Natural killer cell treated with Interleukin-12 subunit alpha and Interleukin-12 subunit beta and Interleukin-15 and Interleukin-18, amount 100 ng/mL, for 72 hours (primary cell): ENCODE results near the gene KIAA0040. TPM values are rescaled to one million over a fixed set of nuclear protein-coding genes. Genes with fewer than 3 reads are reported as not detected.

Experiments used
- ATAC-seq, 2 donors: fragments of 150-1000 bp; cut with Tn5 transposase in 1 of 2; sonication (Bioruptor Pico), chemical (Tn5 transposase) in 1 of 2; 2 replicates each; pipeline ENCODE4 v1.10.0; 2021
- DNase-seq: peaks from one replicate; pipeline ENCODE4 v3.0.0; 2022; ENCODE audit warnings: low spot score
- H3K27ac Mint-ChIP-seq, 2 donors: 1 replicate in 1 of 2; 2 replicates in 1 of 2; pipeline ENCODE4 v1.8.0; 2022; ENCODE audit warnings: mixed read lengths in 2 of 2, mild to moderate bottlenecking in 1 of 2, moderate library complexity in 1 of 2
- H3K27me3 Mint-ChIP-seq, 2 donors: 1 replicate in 1 of 2; 2 replicates in 1 of 2; pipeline ENCODE4 v1.8.0; 2022; ENCODE audit warnings: mixed read lengths in 2 of 2
- H3K36me3 Mint-ChIP-seq: one replicate; pipeline ENCODE4 v1.8.0; 2022; ENCODE audit warnings: mixed read lengths
- H3K4me1 Mint-ChIP-seq, 2 donors: 1 replicate in 1 of 2; 2 replicates in 1 of 2; pipeline ENCODE4 v1.8.0; 2022; ENCODE audit warnings: low read depth in 2 of 2, mixed read lengths in 2 of 2, mild to moderate bottlenecking in 1 of 2
- H3K4me3 Mint-ChIP-seq: one replicate; pipeline ENCODE4 v1.8.0; 2022; ENCODE audit warnings: mixed read lengths
- H3K9me3 Mint-ChIP-seq: 2 replicates; pipeline ENCODE4 v1.8.0; 2022; ENCODE audit warnings: mixed read lengths
- total RNA-seq, 2 donors: library from RNA; stranded (reverse); gene quantifications; one replicate each; pipeline ENCODE4 v1.2.3, GENCODE V29; 2022

The KIAA0040 gene
- 10 to 100 TPM; 11.2 to 19.3 TPM for total RNA-seq

- ATAC-seq (peak; percentile 79 to 87), DNase-seq (peak; percentile 67)
- Mint-ChIP-seq H3K4me1 (peaks cover 39 to 43% of the 10 kb centered on the region in 2 donors), H3K36me3 (no peaks in the 10 kb centered on the region), H3K27ac (peak within 1 kb of the TSS; percentile 76 to 78), H3K9me3 (peaks cover 5% of the 10 kb centered on the region), H3K4me3 (peak within 1 kb of the TSS; percentile 96), H3K27me3 (no peaks in the 10 kb centered on the region)
These were observed at the start of gene KIAA0040 for GRCh38 chr1:175192630-175193526. KIAA0040 (minus strand) TSS chr1:175192776; CDS start chr1:175161013, 31,763 bp downstream.

DNA sequence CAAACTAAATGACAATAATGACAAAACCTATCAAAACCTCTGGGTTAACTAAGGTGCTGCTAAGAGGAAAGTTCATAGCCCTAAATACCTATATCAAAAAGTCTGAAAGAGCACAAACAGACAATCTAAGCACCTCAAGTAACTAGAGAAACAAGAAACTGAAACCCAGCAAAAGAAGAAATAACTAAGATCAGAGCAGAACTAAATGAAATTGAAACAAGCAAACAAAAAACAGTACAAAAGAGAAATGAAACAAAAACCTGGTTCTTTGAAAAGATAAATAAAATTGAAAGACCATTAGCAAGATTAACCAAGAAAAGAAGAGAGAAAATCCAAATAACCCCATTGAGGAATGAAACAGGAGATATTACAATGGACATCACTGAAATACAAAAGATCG lies 44.8 kb upstream of the KIAA0040 start:
- DNase-seq (no peak), ATAC-seq (no peak)
- H3K4me1 Mint-ChIP-seq, result peaks cover 0 to 6% of the 10 kb centered on the region in 2 donors
- peaks cover 0 to 5% of the 10 kb centered on the region in 2 donors for H3K27me3 Mint-ChIP-seq
- H3K27ac Mint-ChIP-seq, result no peak overlapping the region
- H3K36me3 Mint-ChIP-seq, result peaks cover 7% of the 10 kb centered on the region
- H3K9me3 Mint-ChIP-seq, result peaks cover 4% of the 10 kb centered on the region
- H3K4me3 Mint-ChIP-seq, result no peak overlapping the region

DNA sequence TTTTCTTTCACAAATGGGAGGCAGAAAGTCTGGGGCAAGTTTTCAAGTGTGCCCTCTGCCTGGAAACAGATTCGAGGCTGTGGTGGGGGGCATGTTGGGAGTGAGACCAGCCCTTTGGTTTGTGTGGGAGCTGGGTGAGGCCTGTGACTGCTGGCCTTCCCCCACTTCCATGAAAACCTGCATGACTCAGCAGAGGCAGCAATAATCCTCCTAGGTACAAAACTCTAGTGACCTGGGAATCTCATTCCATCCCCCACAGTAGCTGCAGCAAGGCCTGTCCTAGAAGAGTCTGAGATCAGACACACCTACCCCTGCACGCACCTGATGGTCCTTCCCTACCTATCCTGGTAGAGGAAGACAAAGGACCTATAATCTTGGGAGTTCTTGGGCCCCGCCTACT lies 42.1 kb upstream of the KIAA0040 start:
- Mint-ChIP-seq H3K27me3 (no peaks in the 10 kb centered on the region), H3K27ac (no peak overlapping the region), H3K36me3 (peaks cover 7% of the 10 kb centered on the region), H3K4me3 (no peak overlapping the region), H3K4me1 (peaks cover 0 to 6% of the 10 kb centered on the region in 2 donors), H3K9me3 (peaks cover 4% of the 10 kb centered on the region)
- DNase-seq, result no peak
- no peak for ATAC-seq

DNA sequence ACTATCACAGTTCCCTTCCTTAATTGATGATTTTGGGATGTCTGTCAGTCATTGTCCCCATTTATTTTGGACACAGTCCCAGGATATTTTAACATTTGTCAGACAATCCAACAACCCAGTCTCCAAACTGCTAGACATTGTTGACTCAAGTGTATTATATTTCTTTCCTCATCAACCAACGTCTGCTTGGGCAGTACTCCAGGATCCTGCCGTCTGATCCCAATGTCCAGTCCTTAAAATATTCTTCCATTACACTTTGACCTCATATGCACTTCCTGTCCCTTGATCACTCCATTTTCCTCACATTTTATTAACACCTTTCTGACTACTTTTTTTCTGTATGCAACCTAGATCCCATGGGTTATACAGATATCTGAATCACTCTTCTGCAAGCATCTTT lies 39.8 kb upstream of the KIAA0040 start:
- H3K36me3 Mint-ChIP-seq, result peaks cover 3% of the 10 kb centered on the region
- no peak for DNase-seq
- no peaks in the 10 kb centered on the region for H3K27me3 Mint-ChIP-seq
- no peak for ATAC-seq
- H3K4me1 Mint-ChIP-seq, result peaks cover 0 to 2% of the 10 kb centered on the region in 2 donors
- H3K27ac Mint-ChIP-seq, result no peak overlapping the region
- H3K4me3 Mint-ChIP-seq, result no peak overlapping the region
- no peaks in the 10 kb centered on the region for H3K9me3 Mint-ChIP-seq

DNA sequence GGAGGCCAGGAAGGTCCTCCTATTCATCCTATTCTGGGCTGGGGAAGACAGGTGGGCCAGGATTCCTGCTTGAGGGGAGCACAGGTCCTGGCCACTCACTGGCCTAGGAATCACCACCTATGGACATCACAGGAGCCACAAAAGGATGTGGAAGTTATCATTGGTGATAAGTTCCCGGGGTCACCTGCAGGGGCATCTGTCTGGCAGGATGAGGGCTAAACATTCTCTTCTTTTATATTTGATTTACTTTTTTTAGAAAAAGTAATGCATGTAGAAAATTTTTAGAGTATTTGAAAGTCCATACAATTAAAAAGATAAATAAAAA lies 33.2 kb upstream of the KIAA0040 start:
- no peak overlapping the region for H3K4me3 Mint-ChIP-seq
- no peaks in the 10 kb centered on the region for H3K9me3 Mint-ChIP-seq
- ATAC-seq (no peak), DNase-seq (no peak)
- H3K27ac Mint-ChIP-seq, result no peak overlapping the region
- no peaks in the 10 kb centered on the region for H3K4me1 Mint-ChIP-seq
- no peaks in the 10 kb centered on the region for H3K27me3 Mint-ChIP-seq
- H3K36me3 Mint-ChIP-seq, result no peaks in the 10 kb centered on the region

DNA sequence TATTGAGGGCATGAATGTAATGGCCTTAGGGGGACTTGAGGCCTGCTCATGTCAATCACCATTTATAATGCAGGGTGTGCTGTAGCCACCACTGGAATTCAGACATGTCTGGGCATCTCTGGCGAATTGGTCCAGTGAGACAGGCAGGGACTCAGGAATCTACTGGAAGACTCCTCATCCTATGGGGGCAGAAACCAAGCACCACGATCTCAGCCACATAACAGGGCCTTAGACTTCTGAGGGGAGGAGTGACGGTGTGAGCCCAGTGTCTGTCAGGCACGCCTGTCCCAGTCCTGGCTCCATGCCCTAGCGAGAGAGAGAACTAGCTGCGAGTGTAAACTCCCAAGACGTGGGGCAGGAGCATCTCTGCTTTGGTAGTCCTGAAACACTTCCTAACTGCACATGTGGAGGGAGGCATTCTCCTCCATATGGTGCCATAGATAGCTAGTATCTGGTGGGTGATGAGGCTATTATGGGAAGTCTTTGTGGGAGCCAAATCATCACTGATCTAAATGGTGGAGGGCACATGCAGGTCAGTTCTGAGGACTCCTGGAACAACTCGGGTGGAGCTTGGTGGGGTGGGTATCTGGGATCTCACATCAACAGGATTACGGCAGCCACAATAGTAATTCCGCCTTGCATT lies 29.8 kb upstream of the KIAA0040 start:
- ATAC-seq, result no peak
- H3K27me3 Mint-ChIP-seq, result no peaks in the 10 kb centered on the region
- DNase-seq, result no peak
- H3K4me3 Mint-ChIP-seq, result no peak overlapping the region
- no peaks in the 10 kb centered on the region for H3K4me1 Mint-ChIP-seq
- H3K36me3 Mint-ChIP-seq, result no peaks in the 10 kb centered on the region
- no peaks in the 10 kb centered on the region for H3K9me3 Mint-ChIP-seq
- H3K27ac Mint-ChIP-seq, result no peak overlapping the region

- DNase-seq (no peak), ATAC-seq (no peak)
- no peak overlapping the region for H3K27ac Mint-ChIP-seq
- no peaks in the 10 kb centered on the region for H3K36me3 Mint-ChIP-seq
- no peaks in the 10 kb centered on the region for H3K27me3 Mint-ChIP-seq
- no peaks in the 10 kb centered on the region for H3K9me3 Mint-ChIP-seq
- H3K4me3 Mint-ChIP-seq, result no peak overlapping the region
- no peaks in the 10 kb centered on the region for H3K4me1 Mint-ChIP-seq
These were observed 29.1 kb upstream of the KIAA0040 start for GRCh38 chr1:175221557-175222175.

- Mint-ChIP-seq H3K27ac (peak overlapping the region in 1 of 2 donors; percentile 43), H3K27me3 (no peaks in the 10 kb centered on the region), H3K9me3 (no peaks in the 10 kb centered on the region), H3K4me1 (no peaks in the 10 kb centered on the region), H3K36me3 (no peaks in the 10 kb centered on the region), H3K4me3 (no peak overlapping the region)
- DNase-seq, result no peak
- no peak for ATAC-seq
These were observed 28.4 kb upstream of the KIAA0040 start for GRCh38 chr1:175220853-175221556.

DNA sequence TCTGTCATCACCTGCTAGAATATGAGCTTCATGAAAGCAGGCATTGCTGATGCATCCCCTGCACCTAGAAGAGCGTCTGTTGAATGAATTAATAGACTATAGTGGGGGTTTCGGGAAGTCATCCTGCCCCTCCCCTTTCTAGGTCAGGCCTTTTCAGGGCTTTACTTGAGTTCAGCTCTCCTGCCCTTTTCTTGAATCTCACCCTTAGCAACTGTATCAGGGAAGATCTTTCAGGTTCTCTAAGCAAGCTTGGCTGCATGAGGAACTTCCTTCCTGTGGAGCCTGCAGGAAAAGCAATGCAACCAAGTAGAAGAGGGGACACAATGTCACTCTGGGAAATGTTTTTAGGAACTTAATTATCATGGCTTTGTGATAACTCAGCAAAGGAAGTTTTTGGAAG lies 27.2 kb upstream of the KIAA0040 start:
- ATAC-seq, result no peak
- Mint-ChIP-seq H3K4me3 (no peak overlapping the region), H3K27ac (no peak overlapping the region)

DNA sequence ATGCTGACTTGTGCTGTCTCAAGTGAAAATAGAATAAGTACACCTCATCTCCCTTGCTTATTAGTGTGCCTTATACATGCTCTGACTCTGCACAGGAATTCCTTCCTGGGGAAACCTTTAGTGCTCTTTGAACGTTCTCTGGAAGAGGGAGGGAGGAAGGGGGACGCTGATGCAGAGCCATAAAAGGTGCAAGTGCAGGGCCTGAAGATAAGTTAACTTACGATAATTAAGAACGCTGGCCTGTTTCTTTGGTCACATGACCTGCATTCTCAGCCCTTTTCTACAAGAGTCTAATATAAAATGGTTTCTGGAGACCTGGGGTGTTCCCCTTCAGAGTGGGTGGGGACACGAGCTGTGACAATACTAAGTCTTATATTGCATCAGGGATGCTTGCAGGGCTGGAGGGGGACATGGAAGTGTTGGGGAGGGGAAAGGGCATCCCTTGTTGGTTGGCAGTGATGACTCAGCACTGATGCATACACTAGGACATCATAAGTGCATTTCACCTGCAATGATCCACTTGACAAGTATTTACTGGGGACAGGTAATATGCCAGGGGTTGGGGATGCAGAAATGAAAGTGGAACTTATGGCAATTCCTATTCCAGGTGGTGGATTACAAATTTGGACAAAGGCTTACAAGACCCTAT lies 26.3 kb upstream of the KIAA0040 start:
- H3K36me3 Mint-ChIP-seq, result peaks cover 4% of the 10 kb centered on the region
- H3K27me3 Mint-ChIP-seq, result no peaks in the 10 kb centered on the region
- DNase-seq (no peak), ATAC-seq (no peak)
- no peaks in the 10 kb centered on the region for H3K4me1 Mint-ChIP-seq
- no peak overlapping the region for H3K4me3 Mint-ChIP-seq
- no peak overlapping the region for H3K27ac Mint-ChIP-seq
- no peaks in the 10 kb centered on the region for H3K9me3 Mint-ChIP-seq

More for the DNA sequence above, 27.2 kb upstream of the KIAA0040 start:
- Mint-ChIP-seq H3K4me1 (no peaks in the 10 kb centered on the region), H3K36me3 (no peaks in the 10 kb centered on the region), H3K9me3 (no peaks in the 10 kb centered on the region), H3K27me3 (no peaks in the 10 kb centered on the region)
- DNase-seq, result no peak

GRCh38 chr1:175217721-175218531 lies 25.4 kb upstream of the KIAA0040 start:
- no peaks in the 10 kb centered on the region for H3K9me3 Mint-ChIP-seq
- ATAC-seq, result no peak
- H3K4me3 Mint-ChIP-seq, result no peak overlapping the region
- no peak for DNase-seq
- peaks cover 4% of the 10 kb centered on the region for H3K36me3 Mint-ChIP-seq
- no peak overlapping the region for H3K27ac Mint-ChIP-seq
- no peaks in the 10 kb centered on the region for H3K27me3 Mint-ChIP-seq
- H3K4me1 Mint-ChIP-seq, result no peaks in the 10 kb centered on the region

DNA sequence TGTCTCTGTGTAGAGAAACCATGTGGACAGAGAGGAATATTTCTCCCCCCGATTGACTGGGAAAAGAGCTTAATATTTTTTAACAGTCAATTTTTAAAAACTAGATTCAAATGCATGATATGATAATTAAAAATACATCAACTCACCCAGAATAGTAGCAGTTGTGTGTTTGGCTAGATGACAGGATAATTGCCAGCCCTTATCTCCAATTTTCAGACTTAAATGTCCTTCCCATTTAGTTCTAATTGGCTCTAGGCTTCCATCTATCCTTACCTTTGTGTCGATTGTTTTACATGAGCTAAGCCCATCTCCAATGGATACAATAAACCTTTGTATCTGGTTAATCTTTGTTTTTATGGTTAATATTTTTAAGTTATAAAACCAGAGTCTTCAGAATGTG lies 23.9 kb upstream of the KIAA0040 start:
- H3K36me3 Mint-ChIP-seq, result peaks cover 4% of the 10 kb centered on the region
- H3K9me3 Mint-ChIP-seq, result no peaks in the 10 kb centered on the region
- H3K4me1 Mint-ChIP-seq, result peaks cover 8 to 10% of the 10 kb centered on the region in 2 donors
- ATAC-seq (no peak), DNase-seq (no peak)
- no peaks in the 10 kb centered on the region for H3K27me3 Mint-ChIP-seq
- no peak overlapping the region for H3K4me3 Mint-ChIP-seq
- H3K27ac Mint-ChIP-seq, result no peak overlapping the region

GRCh38 chr1:175211656-175212055 lies 19.1 kb upstream of the KIAA0040 start:
- Mint-ChIP-seq H3K36me3 (peaks cover 4% of the 10 kb centered on the region), H3K9me3 (peaks cover 2% of the 10 kb centered on the region), H3K27ac (peak overlapping the region; percentile 35 to 93), H3K4me1 (peaks cover 25 to 37% of the 10 kb centered on the region in 2 donors), H3K4me3 (no peak overlapping the region), H3K27me3 (no peaks in the 10 kb centered on the region)
- DNase-seq (no peak), ATAC-seq (no peak)
